ENCODE results near the gene INPP4A.
"Not testable (repeated sequence)": the region's sequence is repeated elsewhere in the genome, so short reads cannot be mapped to it uniquely, and the experiment has no call there.

INPP4A gene

DNA sequence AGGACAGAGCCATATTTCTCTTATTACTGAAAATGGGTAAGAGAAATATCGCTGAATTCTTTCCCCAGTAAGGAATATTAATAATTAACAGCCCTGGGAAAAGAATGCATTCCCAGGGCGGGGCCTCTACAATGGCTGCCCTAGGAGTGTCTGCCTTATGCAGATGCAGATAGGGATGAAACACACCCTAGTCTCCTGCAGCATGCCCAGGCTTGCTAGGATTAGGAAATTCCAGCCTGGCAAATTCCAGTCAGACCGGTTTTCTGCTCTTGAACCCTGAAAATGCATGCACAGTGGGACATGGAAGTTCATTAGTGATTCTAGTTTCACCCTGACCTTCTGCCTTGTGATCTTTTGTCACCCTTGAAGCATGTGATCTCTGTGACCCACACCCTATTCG lies 9.0 kb upstream of the INPP4A start:
- not testable (repeated sequence) for H3K27ac ChIP-seq (ENCODE audit: insufficient read depth, low read length, poor library complexity, severe bottlenecking); H3K9me3 ChIP-seq (ENCODE audit: control insufficient read depth, low read length); DNase-seq; H3K4me3 ChIP-seq (ENCODE audit: insufficient read depth, low read depth, low read length, poor library complexity, severe bottlenecking); H3K27me3 ChIP-seq (replicated peaks; ENCODE audit: control insufficient read depth, insufficient read depth, low read length, poor library complexity, severe bottlenecking); H3K4me1 ChIP-seq (ENCODE audit: control insufficient read depth, insufficient read depth, low read length, poor library complexity, severe bottlenecking); H3K36me3 ChIP-seq (ENCODE audit: control insufficient read depth, insufficient read depth, low read length)

DNA sequence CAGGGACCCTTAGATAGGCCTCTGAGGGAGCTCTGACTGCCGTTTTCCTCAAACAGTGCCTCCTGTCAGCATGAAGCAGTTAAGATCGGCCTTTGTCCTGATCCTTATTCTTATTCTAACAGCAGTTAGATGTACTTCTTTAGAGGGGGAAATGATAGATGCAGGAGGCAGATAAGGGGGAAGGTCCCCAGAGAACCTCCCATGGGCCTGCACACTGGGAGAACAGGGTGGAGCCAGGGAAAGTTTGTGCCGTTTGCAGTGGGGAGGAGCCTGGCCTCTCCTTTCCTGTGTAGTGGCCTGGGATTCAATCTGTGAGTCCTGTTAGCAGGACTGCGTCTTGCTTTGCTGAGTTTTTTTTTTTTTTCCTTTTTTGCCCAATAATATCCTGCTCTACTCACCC lies 7.9 kb upstream of the INPP4A start:
- Histone ChIP-seq H3K27ac (ENCODE audit: insufficient read depth, low read length, poor library complexity, severe bottlenecking) (no peak overlapping the region), H3K36me3 (ENCODE audit: control insufficient read depth, insufficient read depth, low read length) (no peaks in the 10 kb centered on the region)
- no peak for DNase-seq

DNA sequence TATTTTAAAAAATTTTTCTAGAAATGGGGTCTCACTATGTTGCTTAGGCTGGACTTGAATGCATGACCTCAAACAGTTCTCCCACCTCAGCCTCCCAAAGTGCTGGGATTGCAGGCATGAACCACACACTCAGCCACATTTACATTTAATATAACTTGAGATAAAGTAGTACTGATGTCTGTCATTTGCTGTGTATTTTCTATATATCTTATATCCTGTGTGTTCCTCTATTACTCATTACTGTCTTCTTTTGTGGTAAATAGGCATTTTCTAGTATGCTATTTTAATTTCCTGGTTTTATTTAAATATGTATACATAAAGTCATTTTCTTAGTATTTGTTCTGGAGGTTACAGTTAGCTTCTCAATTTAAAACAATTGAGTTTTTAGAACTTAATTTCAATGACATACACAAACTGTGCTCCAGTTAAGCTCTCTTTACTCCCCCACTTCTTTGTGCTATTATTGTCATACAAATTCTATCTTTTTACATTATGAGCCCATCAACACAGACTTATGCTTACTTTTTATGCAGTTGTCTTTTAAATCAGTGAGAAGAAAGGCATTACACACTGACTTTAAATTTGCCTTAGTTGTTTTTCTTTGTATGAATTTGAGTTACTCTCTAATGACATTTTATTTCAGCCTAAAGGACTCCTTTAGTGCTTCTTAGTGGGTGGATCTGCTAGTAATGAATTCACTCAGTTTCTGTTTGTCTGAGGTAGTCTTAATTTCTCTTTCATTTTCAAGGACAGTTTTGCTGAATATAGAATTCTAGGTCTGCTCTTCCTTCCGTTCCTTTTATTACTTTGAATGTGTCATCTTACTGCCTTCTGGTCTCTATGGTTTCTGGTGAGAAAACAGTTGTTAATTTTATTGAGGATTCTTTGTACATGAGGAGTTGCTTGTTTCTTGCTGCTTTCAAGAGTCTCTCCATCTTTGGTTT lies 6.2 kb upstream of the INPP4A start:
- Histone ChIP-seq H3K27ac (ENCODE audit: insufficient read depth, low read length, poor library complexity, severe bottlenecking) (no peak overlapping the region), H3K4me3 (ENCODE audit: insufficient read depth, low read depth, low read length, poor library complexity, severe bottlenecking) (no peak overlapping the region), H3K4me1 (ENCODE audit: control insufficient read depth, insufficient read depth, low read length, poor library complexity, severe bottlenecking) (no peaks in the 10 kb centered on the region), H3K36me3 (ENCODE audit: control insufficient read depth, insufficient read depth, low read length) (no peaks in the 10 kb centered on the region), H3K27me3 (replicated peaks; ENCODE audit: control insufficient read depth, insufficient read depth, low read length, poor library complexity, severe bottlenecking) (no peaks in the 10 kb centered on the region), H3K9me3 (ENCODE audit: control insufficient read depth, low read length) (no peaks in the 10 kb centered on the region)
- no peak for DNase-seq

More for the DNA sequence above, 7.9 kb upstream of the INPP4A start:
- no peaks in the 10 kb centered on the region for H3K4me1 ChIP-seq (ENCODE audit: control insufficient read depth, insufficient read depth, low read length, poor library complexity, severe bottlenecking)
- H3K9me3 ChIP-seq (ENCODE audit: control insufficient read depth, low read length), result no peaks in the 10 kb centered on the region
- H3K27me3 ChIP-seq (replicated peaks; ENCODE audit: control insufficient read depth, insufficient read depth, low read length, poor library complexity, severe bottlenecking), result no peaks in the 10 kb centered on the region
- H3K4me3 ChIP-seq (ENCODE audit: insufficient read depth, low read depth, low read length, poor library complexity, severe bottlenecking), result no peak overlapping the region

GRCh38 chr2:98441706-98442450 lies 2.8 kb upstream of the INPP4A start:
- Histone ChIP-seq H3K9me3 (ENCODE audit: control insufficient read depth, low read length) (no peaks in the 10 kb centered on the region), H3K4me1 (ENCODE audit: control insufficient read depth, insufficient read depth, low read length, poor library complexity, severe bottlenecking) (peaks cover 6% of the 10 kb centered on the region), H3K27ac (ENCODE audit: insufficient read depth, low read length, poor library complexity, severe bottlenecking) (no peak overlapping the region), H3K27me3 (replicated peaks; ENCODE audit: control insufficient read depth, insufficient read depth, low read length, poor library complexity, severe bottlenecking) (no peaks in the 10 kb centered on the region), H3K4me3 (ENCODE audit: insufficient read depth, low read depth, low read length, poor library complexity, severe bottlenecking) (no peak overlapping the region), H3K36me3 (ENCODE audit: control insufficient read depth, insufficient read depth, low read length) (no peaks in the 10 kb centered on the region)
- no peak for DNase-seq

- H3K4me1 ChIP-seq (ENCODE audit: control insufficient read depth, insufficient read depth, low read length, poor library complexity, severe bottlenecking), result peaks cover 12% of the 10 kb centered on the region
- H3K4me3 ChIP-seq (ENCODE audit: insufficient read depth, low read depth, low read length, poor library complexity, severe bottlenecking), result no peak overlapping the region
- no peak overlapping the region for H3K27ac ChIP-seq (ENCODE audit: insufficient read depth, low read length, poor library complexity, severe bottlenecking)
- no peak for DNase-seq
- H3K9me3 ChIP-seq (ENCODE audit: control insufficient read depth, low read length), result no peaks in the 10 kb centered on the region
- H3K27me3 ChIP-seq (replicated peaks; ENCODE audit: control insufficient read depth, insufficient read depth, low read length, poor library complexity, severe bottlenecking), result no peaks in the 10 kb centered on the region
- H3K36me3 ChIP-seq (ENCODE audit: control insufficient read depth, insufficient read depth, low read length), result no peaks in the 10 kb centered on the region
Measured at GRCh38 chr2:98442488-98442887, 2.2 kb upstream of the INPP4A start.

GRCh38 chr2:98445177-98445682 lies 572 bp downstream of the INPP4A start:
- Histone ChIP-seq H3K27me3 (replicated peaks; ENCODE audit: control insufficient read depth, insufficient read depth, low read length, poor library complexity, severe bottlenecking) (no peaks in the 10 kb centered on the region), H3K27ac (ENCODE audit: insufficient read depth, low read length, poor library complexity, severe bottlenecking) (peak overlapping the region; percentile 79), H3K9me3 (ENCODE audit: control insufficient read depth, low read length) (no peaks in the 10 kb centered on the region), H3K4me1 (ENCODE audit: control insufficient read depth, insufficient read depth, low read length, poor library complexity, severe bottlenecking) (peaks cover 31% of the 10 kb centered on the region), H3K4me3 (ENCODE audit: insufficient read depth, low read depth, low read length, poor library complexity, severe bottlenecking) (peak overlapping the region; percentile 90), H3K36me3 (ENCODE audit: control insufficient read depth, insufficient read depth, low read length) (no peaks in the 10 kb centered on the region)
- no peak for DNase-seq

- Histone ChIP-seq H3K4me3 (ENCODE audit: insufficient read depth, low read depth, low read length, poor library complexity, severe bottlenecking) (peak overlapping the region; percentile 90), H3K27me3 (replicated peaks; ENCODE audit: control insufficient read depth, insufficient read depth, low read length, poor library complexity, severe bottlenecking) (no peaks in the 10 kb centered on the region), H3K4me1 (ENCODE audit: control insufficient read depth, insufficient read depth, low read length, poor library complexity, severe bottlenecking) (peaks cover 38% of the 10 kb centered on the region), H3K27ac (ENCODE audit: insufficient read depth, low read length, poor library complexity, severe bottlenecking) (peak overlapping the region; percentile 79), H3K36me3 (ENCODE audit: control insufficient read depth, insufficient read depth, low read length) (no peaks in the 10 kb centered on the region), H3K9me3 (ENCODE audit: control insufficient read depth, low read length) (no peaks in the 10 kb centered on the region)
- DNase-seq, result no peak
Measured at GRCh38 chr2:98445683-98446581, 1.3 kb downstream of the INPP4A start.

DNA sequence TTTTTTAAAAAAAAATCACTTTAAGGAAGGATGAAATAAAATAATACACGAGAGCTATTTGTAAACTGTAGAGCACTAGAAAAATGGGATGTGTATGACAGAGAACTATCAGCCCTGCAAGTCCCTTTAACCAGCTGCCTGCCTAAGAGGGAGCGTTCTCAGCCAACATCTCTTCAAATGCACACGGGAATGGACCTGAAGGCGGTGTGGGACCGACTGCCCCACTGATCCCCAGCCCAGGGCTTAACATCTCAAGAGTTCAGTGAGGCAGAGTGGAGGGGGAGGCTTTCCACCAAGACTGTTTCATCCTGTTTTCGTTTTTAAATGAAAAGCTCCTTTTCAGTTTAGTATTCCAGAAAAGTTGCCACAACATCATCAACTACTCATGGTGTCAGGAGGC lies 2.2 kb downstream of the INPP4A start:
- no peaks in the 10 kb centered on the region for H3K27me3 ChIP-seq (replicated peaks; ENCODE audit: control insufficient read depth, insufficient read depth, low read length, poor library complexity, severe bottlenecking)
- peak overlapping the region; percentile 79 for H3K27ac ChIP-seq (ENCODE audit: insufficient read depth, low read length, poor library complexity, severe bottlenecking)
- no peaks in the 10 kb centered on the region for H3K36me3 ChIP-seq (ENCODE audit: control insufficient read depth, insufficient read depth, low read length)
- H3K4me1 ChIP-seq (ENCODE audit: control insufficient read depth, insufficient read depth, low read length, poor library complexity, severe bottlenecking), result peaks cover 47% of the 10 kb centered on the region
- no peak for DNase-seq
- no peaks in the 10 kb centered on the region for H3K9me3 ChIP-seq (ENCODE audit: control insufficient read depth, low read length)
- H3K4me3 ChIP-seq (ENCODE audit: insufficient read depth, low read depth, low read length, poor library complexity, severe bottlenecking), result peak overlapping the region; percentile 90

- Histone ChIP-seq H3K9me3 (ENCODE audit: control insufficient read depth, low read length) (no peaks in the 10 kb centered on the region), H3K27me3 (replicated peaks; ENCODE audit: control insufficient read depth, insufficient read depth, low read length, poor library complexity, severe bottlenecking) (no peaks in the 10 kb centered on the region), H3K36me3 (ENCODE audit: control insufficient read depth, insufficient read depth, low read length) (no peaks in the 10 kb centered on the region), H3K27ac (ENCODE audit: insufficient read depth, low read length, poor library complexity, severe bottlenecking) (peak overlapping the region; percentile 54), H3K4me3 (ENCODE audit: insufficient read depth, low read depth, low read length, poor library complexity, severe bottlenecking) (peak overlapping the region; percentile 48), H3K4me1 (ENCODE audit: control insufficient read depth, insufficient read depth, low read length, poor library complexity, severe bottlenecking) (peaks cover 65% of the 10 kb centered on the region)
- DNase-seq, result no peak
Measured at GRCh38 chr2:98448441-98449145, 3.9 kb downstream of the INPP4A start.

Data from effector memory CD4-positive, alpha-beta T cell (primary cell).